ENCODE measurements around the gene ADCK2.
"Not testable (repeated sequence)": the region's sequence is repeated elsewhere in the genome, so short reads cannot be mapped to it uniquely, and the experiment has no call there.

ADCK2 gene

DNA sequence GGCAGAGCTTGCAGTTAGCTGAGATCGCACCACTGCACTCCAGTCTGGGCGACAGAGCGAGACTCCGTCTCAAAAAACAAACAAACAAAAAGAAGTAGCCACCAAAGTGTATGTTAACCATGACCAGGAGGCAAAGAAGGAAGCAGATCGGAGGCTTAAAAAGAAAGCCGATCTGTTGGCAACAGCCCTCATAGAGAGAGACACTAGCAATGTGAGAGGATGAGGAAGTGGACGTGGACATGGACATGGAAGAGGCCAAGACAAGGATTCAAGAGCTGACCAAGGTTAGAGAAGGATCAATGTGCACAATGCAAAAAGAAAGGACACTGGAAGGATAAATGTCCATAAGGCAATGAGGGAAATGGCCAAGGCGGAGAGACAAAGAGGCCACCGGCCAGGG, 14.9 kb upstream of the ADCK2 start:
- H3K4me3 Mint-ChIP-seq = no peak overlapping the region
- TF ChIP-seq, protein P1, sequence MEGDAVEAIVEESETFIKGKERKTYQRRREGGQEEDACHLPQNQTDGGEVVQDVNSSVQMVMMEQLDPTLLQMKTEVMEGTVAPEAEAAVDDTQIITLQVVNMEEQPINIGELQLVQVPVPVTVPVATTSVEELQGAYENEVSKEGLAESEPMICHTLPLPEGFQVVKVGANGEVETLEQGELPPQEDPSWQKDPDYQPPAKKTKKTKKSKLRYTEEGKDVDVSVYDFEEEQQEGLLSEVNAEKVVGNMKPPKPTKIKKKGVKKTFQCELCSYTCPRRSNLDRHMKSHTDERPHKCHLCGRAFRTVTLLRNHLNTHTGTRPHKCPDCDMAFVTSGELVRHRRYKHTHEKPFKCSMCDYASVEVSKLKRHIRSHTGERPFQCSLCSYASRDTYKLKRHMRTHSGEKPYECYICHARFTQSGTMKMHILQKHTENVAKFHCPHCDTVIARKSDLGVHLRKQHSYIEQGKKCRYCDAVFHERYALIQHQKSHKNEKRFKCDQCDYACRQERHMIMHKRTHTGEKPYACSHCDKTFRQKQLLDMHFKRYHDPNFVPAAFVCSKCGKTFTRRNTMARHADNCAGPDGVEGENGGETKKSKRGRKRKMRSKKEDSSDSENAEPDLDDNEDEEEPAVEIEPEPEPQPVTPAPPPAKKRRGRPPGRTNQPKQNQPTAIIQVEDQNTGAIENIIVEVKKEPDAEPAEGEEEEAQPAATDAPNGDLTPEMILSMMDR (IDR thresholded peaks at IDR 0.05; ENCODE audit: unreplicated experiment in 3 of 3) = no peak

DNA sequence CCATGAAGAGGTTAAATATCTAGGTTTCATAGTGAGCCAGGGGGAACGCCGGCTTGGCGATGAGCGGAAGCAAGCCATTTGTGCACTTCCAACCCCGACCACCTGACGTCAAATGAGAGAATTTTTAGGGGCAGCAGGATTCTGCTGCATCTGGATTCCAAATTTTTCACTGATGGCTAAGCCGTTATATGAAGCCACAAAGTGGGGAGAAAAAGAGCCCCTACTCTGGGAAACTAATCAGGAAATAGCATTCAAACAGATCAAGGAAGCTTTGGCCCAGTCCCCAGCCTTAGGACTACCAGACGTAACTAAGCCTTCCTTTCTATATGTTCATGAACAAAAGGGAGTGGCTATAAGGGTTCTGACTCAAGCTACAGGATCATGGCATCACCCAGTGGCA, 12.9 kb upstream of the ADCK2 start:
- TF ChIP-seq, protein P1 (IDR thresholded peaks at IDR 0.05; ENCODE audit: unreplicated experiment in 3 of 3) = no peak

More for the DNA sequence above, 14.9 kb upstream of the ADCK2 start:
- peaks cover 8% of the 10 kb centered on the region for H3K27me3 Mint-ChIP-seq (ENCODE audit: low read depth)
- H3K36me3 Mint-ChIP-seq (ENCODE audit: low read depth) = no peaks in the 10 kb centered on the region
- no peak overlapping the region for H3K27ac Mint-ChIP-seq
- H3K9me3 Mint-ChIP-seq = no peaks in the 10 kb centered on the region
- peaks cover 25% of the 10 kb centered on the region for H3K4me1 Mint-ChIP-seq

DNA sequence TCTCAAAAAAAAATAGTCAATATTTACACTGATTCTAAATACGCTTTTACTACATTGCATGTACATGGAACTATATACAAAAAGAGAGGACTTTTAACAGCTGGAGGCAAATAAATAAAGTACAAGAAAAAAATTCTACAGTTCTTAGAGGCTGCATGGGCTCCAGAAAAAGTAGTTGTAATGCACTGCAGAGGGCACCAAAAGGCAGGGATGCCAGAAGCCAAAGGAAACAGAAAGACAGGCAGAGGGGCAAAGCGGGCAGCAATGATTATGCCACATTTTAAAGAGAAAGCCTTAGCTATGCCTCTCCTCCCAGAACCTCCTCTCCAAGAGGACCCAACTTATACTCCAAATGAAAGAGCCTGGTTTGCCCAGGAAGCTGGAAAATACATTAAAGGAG, 11.6 kb upstream of the ADCK2 start:
- no peak overlapping the region for H3K27ac Mint-ChIP-seq
- H3K27me3 Mint-ChIP-seq (ENCODE audit: low read depth) = peaks cover 8% of the 10 kb centered on the region
- peaks cover 12% of the 10 kb centered on the region for H3K4me1 Mint-ChIP-seq
- H3K9me3 Mint-ChIP-seq = no peaks in the 10 kb centered on the region
- TF ChIP-seq, protein P1 (IDR thresholded peaks at IDR 0.05; ENCODE audit: unreplicated experiment in 3 of 3) = peak in 1 of 3 experiments; percentile 12
- H3K4me3 Mint-ChIP-seq = no peak overlapping the region
- H3K36me3 Mint-ChIP-seq (ENCODE audit: low read depth) = no peaks in the 10 kb centered on the region

More for the DNA sequence above, 12.9 kb upstream of the ADCK2 start:
- Mint-ChIP-seq H3K9me3 (no peaks in the 10 kb centered on the region), H3K27me3 (ENCODE audit: low read depth) (peaks cover 8% of the 10 kb centered on the region), H3K36me3 (ENCODE audit: low read depth) (no peaks in the 10 kb centered on the region), H3K27ac (no peak overlapping the region), H3K4me3 (no peak overlapping the region), H3K4me1 (peaks cover 17% of the 10 kb centered on the region)

DNA sequence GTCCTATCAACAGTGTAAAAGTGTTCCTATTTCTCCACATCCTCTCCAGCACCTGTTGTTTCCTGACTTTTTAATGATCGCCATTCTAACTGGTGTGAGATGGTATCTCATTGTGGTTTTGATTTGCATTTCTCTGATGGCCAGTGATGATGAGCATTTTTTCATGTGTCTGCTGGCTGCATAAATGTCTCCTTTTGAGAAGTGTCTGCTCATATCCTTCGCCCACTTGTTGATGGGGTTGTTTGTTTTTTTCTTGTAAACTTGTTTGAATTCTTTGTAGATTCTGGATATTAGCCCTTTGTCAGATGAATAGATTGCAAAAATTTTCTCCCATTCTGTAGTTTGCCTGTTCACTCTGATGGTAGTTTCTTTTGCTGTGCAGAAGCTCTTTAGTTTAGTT, 9.8 kb upstream of the ADCK2 start:
- not testable (repeated sequence) for H3K4me1 Mint-ChIP-seq; H3K36me3 Mint-ChIP-seq (ENCODE audit: low read depth); H3K9me3 Mint-ChIP-seq; H3K27ac Mint-ChIP-seq; H3K27me3 Mint-ChIP-seq (ENCODE audit: low read depth); H3K4me3 Mint-ChIP-seq

DNA sequence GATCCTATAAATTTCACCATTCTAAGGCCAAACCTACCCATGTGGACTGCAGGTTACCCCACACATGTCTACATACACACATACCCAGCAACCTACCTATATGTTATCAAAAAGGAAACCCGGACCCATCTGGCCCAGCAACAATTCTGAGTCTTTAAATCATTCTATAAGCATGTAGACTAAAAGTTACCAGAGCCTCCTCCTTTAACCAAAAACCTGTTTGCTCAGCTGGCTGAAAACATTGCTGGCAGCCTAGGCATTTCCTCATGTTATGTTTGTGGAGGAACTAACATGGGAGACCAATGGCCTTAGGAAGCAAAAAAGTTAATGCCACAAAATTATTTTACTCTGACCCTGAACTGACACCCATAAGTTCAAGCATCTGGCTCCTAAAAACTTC, 5.3 kb upstream of the ADCK2 start:
- no peaks in the 10 kb centered on the region for H3K9me3 Mint-ChIP-seq
- no peaks in the 10 kb centered on the region for H3K36me3 Mint-ChIP-seq (ENCODE audit: low read depth)
- no peak overlapping the region for H3K4me3 Mint-ChIP-seq
- no peak overlapping the region for H3K27ac Mint-ChIP-seq
- TF ChIP-seq, protein P1 (IDR thresholded peaks at IDR 0.05; ENCODE audit: unreplicated experiment in 3 of 3) = no peak
- peaks cover 5% of the 10 kb centered on the region for H3K4me1 Mint-ChIP-seq
- H3K27me3 Mint-ChIP-seq (ENCODE audit: low read depth) = peaks cover 3% of the 10 kb centered on the region

DNA sequence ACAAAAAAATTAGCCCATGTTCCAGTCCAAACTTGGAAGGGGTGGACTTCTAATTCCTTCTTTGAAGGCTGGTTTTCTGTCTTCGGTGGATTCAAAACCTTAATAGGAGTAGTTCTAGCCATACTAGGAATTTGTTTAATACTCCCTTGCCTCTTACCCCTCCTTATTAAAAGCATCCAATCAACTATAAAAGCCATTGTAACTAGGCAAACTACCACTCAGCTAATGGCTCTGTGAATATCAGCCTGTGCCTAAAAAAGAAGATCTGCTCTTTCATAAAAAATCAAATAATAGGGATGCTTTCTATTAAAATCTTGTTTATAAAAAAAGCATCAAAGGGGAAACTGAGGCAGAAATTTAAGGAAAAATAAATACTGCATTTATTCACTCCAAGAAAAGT, 4.1 kb upstream of the ADCK2 start:
- Mint-ChIP-seq H3K4me3 (no peak overlapping the region), H3K27me3 (ENCODE audit: low read depth) (peaks cover 3% of the 10 kb centered on the region), H3K27ac (no peak overlapping the region), H3K4me1 (peaks cover 5% of the 10 kb centered on the region), H3K9me3 (no peaks in the 10 kb centered on the region), H3K36me3 (ENCODE audit: low read depth) (no peaks in the 10 kb centered on the region)
- TF ChIP-seq, protein P1 (IDR thresholded peaks at IDR 0.05; ENCODE audit: unreplicated experiment in 3 of 3) = no peak
